ENCODE results near the gene PIGX.

PIGX gene

DNA sequence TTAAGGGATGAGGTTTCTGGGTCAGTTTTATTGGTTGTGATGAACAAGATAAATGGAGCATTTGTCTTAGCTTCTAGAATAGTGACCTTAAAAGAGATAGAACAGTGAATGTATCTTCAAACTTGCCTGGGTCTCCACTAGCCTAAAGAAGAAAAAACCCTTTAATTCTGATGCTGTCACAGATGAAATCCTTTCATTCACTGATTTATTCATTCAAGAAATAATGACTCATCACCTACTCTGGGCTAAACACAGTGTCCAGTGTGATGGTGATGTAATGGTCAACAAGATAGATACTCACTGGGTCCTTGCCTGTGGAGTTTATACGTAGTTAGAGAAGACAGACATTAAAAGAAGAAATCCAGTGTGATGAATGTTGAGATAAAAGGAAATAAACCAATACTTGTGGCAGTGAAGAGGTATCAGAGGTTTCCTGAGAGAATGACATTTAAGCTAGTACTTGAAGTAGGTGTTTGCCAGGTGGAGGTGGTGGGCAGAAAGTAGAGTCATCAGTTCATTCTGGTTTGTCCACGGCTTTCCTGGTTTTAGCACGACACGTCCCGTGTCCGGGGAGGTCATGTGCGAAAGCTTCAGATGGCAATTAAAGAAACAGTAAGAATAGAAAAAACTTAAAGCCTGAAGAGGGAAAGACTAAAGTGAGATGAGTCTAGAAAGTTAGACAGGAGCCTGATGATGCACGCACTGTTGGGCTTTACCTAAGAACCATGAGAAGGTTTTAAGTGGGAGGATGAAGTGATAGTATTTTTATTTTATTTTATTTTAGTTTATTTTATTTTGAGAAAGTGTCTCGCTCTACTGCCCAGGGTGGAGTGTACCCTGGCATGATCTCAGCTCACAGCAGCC, 45.9 kb downstream of the PIGX start:
- DNase-seq: no peak
- TF ChIP-seq GATA1 (IDR thresholded peaks at IDR 0.05; ENCODE audit: low read depth, low read length): no peak
- TF ChIP-seq POLR2A (IDR thresholded peaks at IDR 0.05; ENCODE audit: low read length): no peak

DNA sequence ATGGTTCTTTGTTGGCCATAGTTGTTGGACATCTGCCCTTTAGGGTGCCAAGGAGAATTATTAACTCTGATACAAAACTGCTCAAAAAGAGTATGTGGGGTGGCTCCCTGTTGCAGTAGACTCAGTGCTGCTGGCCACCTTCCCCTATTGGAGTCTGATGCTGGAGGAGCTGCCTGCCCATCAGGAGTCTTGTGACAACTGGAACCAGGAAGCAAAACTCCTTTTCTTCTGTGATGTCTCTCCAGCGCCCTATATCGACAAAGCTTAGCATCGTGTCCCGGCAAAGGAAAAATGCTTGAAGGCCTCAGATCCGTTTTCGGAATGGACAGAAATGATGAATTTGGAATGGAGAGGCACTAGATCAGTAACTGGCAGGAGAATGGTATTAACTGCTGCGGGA, 51.0 kb downstream of the PIGX start:
- DNase-seq: no peak
- TF ChIP-seq GATA1 (IDR thresholded peaks at IDR 0.05; ENCODE audit: low read depth, low read length) (no peak), POLR2A (IDR thresholded peaks at IDR 0.05; ENCODE audit: low read length) (no peak)

DNA sequence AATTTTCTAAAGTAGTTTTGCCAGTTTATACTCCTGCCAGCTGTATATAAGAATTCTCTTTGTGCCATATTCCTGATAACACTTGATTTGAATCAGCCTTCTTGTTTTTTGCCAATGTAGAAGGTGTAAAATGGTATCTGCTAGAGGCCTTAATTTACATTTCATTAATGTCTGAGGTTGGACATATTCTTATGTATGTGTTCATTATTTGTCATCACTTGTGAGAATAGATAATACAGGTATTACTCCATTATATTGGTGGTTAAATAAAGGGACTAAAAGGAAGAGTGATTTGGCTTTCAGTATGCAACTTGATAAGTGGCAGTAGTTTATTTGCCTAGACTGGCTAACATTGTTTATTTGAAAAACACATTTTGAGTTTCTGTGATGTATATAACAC, 53.3 kb downstream of the PIGX start:
- DNase-seq: no peak

DNA sequence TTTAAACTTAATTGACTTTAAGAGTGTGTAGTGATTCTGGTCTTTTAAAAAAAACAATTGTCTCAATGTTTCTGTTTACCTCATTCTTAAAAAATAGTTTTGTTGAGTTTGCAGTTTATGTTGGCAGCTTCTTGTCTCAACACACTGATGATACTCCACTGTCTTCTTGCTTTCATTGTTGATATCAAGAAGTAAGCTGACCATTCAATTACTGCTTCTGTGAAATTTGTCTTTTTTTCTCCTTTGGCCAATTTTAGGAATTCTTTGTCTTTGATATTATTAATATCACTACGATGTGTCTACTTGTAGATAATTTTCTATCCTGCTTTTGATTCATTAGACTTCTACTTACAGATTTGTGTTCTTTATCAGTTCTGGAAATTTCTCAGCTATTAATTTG, 58.9 kb downstream of the PIGX start:
- no peak for DNase-seq
- TF ChIP-seq POLR2A (IDR thresholded peaks at IDR 0.05; ENCODE audit: low read length) (no peak), GATA1 (IDR thresholded peaks at IDR 0.05; ENCODE audit: low read depth, low read length) (no peak)

More for the DNA sequence above, 53.3 kb downstream of the PIGX start:
- TF ChIP-seq POLR2A (IDR thresholded peaks at IDR 0.05; ENCODE audit: low read length) (no peak), GATA1 (IDR thresholded peaks at IDR 0.05; ENCODE audit: low read depth, low read length) (no peak)

DNA sequence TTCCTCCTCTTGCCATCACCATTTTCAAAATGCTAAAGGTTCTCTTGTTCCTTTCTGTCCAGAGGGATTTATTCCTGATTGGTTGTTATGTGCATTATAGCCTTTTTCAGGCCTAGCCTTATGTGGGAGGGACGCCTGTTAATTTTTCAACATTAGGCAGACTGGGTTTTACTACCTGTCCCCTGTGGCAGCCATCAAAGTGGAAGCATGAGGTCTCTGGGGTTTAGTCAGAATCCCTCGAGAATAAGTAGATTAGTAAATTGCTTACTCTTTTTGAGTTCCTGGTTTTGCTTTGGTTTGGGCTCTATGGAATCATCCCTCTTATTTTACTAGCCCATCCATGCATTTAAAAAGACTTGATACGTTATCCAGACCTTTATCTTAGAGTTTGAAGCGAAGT, 59.9 kb downstream of the PIGX start:
- no peak for DNase-seq
- no peak for TF ChIP-seq GATA1 (IDR thresholded peaks at IDR 0.05; ENCODE audit: low read depth, low read length)
- no peak for TF ChIP-seq POLR2A (IDR thresholded peaks at IDR 0.05; ENCODE audit: low read length)

DNA sequence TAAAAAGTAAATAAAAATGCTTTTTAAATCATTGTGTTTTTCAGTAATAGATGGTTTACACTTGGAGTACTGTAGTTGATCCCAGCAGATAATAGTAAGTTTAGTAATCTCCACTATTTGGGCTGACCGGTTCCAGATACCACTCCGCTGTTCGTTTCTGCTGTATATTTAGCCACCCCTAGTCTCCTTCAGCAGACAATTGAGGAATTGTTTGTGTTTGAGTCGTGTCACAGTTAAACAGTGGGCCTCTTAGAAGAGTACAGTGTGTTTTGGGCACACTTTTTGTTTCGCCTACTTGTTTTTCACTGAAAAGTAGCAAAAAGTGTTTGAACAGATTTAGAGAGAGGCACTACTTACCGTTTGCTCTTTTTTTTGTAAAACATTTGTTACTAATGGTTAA, 60.7 kb downstream of the PIGX start:
- DNase-seq: no peak
- TF ChIP-seq GATA1 (IDR thresholded peaks at IDR 0.05; ENCODE audit: low read depth, low read length): no peak
- no peak for TF ChIP-seq POLR2A (IDR thresholded peaks at IDR 0.05; ENCODE audit: low read length)

DNA sequence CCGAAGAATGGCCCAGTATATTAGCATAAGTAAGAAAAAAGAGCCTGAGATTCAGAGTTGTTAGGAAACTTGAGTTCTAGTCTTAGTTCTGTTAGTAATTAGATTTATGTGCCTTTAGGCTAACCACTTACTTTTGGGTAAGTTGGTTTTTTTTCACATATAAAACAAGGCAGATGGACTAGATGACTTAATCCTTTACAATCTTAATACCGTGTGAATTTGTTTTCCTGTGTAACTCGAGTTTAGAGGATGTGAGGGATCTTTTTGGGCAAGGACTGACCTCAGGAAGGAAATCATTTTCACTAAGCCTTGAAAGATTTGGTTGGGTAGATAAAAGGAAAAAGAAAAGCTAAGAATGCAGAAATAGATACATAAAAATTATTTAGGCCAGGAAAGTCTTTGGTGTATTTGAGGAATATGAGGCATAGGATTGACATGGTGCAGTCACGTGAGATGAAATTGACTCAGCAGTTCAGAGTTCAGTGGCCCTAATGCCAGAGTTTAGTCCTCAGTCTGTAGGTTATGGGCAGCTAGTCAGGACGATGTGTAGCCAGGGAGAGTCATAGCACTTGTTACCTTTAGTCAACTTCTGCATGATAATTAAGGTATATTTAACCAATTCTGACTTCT, 62.1 kb downstream of the PIGX start:
- TF ChIP-seq GATA1 (IDR thresholded peaks at IDR 0.05; ENCODE audit: low read depth, low read length): no peak
- no peak for TF ChIP-seq POLR2A (IDR thresholded peaks at IDR 0.05; ENCODE audit: low read length)
- no peak for DNase-seq

DNA sequence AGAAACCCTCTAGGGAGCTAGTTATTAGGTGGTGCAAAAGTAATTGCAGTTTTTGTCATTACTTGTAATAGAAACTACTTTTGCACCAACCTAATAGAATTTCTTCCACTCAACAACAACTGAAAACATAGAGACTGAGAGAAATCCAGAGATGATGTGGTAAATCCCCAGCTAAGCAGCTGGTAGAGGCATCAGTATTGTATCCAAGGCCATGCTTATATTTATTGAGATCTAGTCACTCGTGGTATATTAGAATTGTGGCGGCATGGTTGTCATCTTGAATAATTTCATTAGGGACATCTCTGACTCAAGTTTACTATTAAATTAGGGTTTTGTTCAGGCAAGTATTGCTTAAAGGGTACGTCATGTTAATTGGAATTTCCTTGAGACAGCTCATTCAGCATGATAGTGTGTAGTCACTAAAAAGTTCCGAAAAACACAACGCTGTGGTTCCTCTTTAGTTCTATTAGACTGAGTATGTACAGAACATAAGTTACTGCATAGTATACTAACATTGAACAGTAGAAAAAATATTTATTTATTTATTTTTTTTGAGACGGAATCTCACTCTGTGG, 62.8 kb downstream of the PIGX start:
- DNase-seq: no peak
- TF ChIP-seq POLR2A (IDR thresholded peaks at IDR 0.05; ENCODE audit: low read length): no peak
- TF ChIP-seq GATA1 (IDR thresholded peaks at IDR 0.05; ENCODE audit: low read depth, low read length): no peak

DNA sequence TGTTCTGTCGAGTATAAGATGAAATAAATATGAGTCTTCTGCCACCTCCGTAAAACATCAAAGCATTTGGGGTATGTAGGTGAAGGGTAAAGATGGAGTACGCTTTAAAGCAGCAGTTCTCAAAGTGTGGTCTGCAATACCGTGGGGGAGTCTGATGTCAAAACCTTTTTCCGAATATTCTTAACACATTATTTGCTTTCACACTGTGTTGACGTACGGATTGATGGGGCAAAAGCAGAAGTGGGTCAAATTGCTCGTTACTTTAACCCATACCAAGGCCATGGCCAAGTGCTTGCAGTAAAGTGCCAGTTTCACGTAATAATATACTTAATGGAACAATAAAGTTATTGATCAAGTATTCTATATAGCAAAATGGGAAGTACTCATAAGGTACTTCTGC, 63.8 kb downstream of the PIGX start:
- no peak for DNase-seq
- no peak for TF ChIP-seq GATA1 (IDR thresholded peaks at IDR 0.05; ENCODE audit: low read depth, low read length)
- no peak for TF ChIP-seq POLR2A (IDR thresholded peaks at IDR 0.05; ENCODE audit: low read length)

DNA sequence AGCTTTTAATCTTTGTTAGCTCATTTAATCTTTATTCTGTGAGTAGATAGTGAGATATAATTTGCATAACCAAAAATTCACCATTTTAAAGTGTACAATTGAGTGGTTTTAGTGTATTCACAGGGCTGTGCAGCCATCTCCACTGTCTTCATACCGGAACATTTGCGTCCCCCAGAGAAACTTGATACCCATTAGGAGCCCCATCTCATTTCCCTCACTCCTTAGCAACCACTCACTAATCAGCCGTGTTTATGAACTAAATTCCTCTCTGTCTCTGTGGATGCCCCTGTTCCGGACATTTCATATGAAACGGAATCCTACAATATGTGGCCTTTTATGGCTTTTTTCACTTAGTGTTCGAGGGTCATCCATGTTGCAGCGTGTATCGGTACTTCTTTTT, 65.7 kb downstream of the PIGX start:
- no peak for DNase-seq
- TF ChIP-seq GATA1 (IDR thresholded peaks at IDR 0.05; ENCODE audit: low read depth, low read length): no peak
- TF ChIP-seq POLR2A (IDR thresholded peaks at IDR 0.05; ENCODE audit: low read length): no peak

DNA sequence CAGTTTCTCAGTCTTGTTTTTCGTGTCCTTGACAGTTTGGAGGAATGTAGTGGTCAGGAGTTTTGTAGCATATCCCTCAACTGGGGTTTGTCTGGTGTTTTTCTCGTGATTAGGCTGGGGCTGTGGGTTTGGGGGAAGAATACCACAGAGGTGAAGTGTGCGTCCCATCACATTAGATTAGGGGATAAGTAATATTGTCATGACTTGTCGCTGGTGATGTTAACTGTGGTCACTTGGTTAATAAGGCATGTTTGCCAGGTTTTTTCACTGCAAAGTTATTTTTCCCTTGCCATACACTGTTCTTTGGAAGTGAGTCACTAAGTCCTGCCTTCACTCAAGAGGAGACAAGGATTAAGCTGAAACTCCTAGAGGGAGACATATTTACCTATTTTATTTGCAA, 66.6 kb downstream of the PIGX start:
- TF ChIP-seq POLR2A (IDR thresholded peaks at IDR 0.05; ENCODE audit: low read length) (no peak), GATA1 (IDR thresholded peaks at IDR 0.05; ENCODE audit: low read depth, low read length) (no peak)
- DNase-seq: no peak

DNA sequence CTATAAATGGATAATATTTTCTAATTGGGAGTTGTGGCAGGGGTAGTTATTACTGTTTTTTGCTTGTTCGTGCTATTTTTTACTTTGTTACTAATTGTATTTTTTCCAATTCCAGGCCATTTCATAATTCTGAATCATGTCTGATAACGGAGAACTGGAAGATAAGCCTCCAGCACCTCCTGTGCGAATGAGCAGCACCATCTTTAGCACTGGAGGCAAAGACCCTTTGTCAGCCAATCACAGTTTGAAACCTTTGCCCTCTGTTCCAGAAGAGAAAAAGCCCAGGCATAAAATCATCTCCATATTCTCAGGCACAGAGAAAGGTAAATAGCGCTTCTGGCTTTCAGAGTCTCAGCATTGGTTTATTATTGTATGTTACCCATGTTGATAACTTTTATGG, 70.3 kb downstream of the PIGX start:
- TF ChIP-seq POLR2A (IDR thresholded peaks at IDR 0.05; ENCODE audit: low read length) (no peak), GATA1 (IDR thresholded peaks at IDR 0.05; ENCODE audit: low read depth, low read length) (no peak)
- no peak for DNase-seq
